H1 (cell line): ENCODE results near the gene MTURN. TPM values are rescaled to one million over a fixed set of nuclear protein-coding genes. Genes with fewer than 3 reads are reported as not detected.

Experiments
- CTCF ChIA-PET: fragments of 300-600 bp; sonication (Branson Sonifier 250); formaldehyde crosslinking; loops from one replicate; lab custom pipeline; 2021; ENCODE audit not compliant: partially characterized antibody; lab: Charles Lee
- POLR2A ChIA-PET: fragments of 300-600 bp; sonication (Branson Sonifier 250); formaldehyde crosslinking; loops from one replicate; lab custom pipeline; 2021; ENCODE audit warnings: inconsistent platforms; ENCODE audit not compliant: partially characterized antibody; lab: Charles Lee
- DNase-seq, 2 experiments: peaks; one replicate each; pipeline versions ENCODE4 v3.0.0 to v3.0.0-alpha.2; 2010 to 2022; ENCODE audit warnings: low spot score in 2 of 2, low read depth in 1 of 2, mixed read lengths in 1 of 2
- FAIRE-seq: peaks from 2 replicates; lab custom pipeline; 2011; peaks lifted over from hg19 to GRCh38; lab: Jason Lieb, UNC
- H2AFZ ChIP-seq: 2 replicates; pipeline ENCODE4 v1.8.1; 2012; ENCODE audit warnings: low read length, inconsistent platforms
- H2AK5ac ChIP-seq: 2 replicates; pipeline ENCODE4 v1.6.1; 2013; ENCODE audit warnings: low read depth, low read length
- H2BK120ac ChIP-seq: replicated peaks from 2 replicates; pipeline ENCODE3; 2013; ENCODE audit warnings: low read depth, low read length, inconsistent platforms
- H2BK12ac ChIP-seq: 2 replicates; pipeline ENCODE4 v1.6.1; 2013; ENCODE audit warnings: low read depth, low read length
- H2BK15ac ChIP-seq: 2 replicates; pipeline ENCODE4 v1.6.1; 2013; ENCODE audit warnings: low read length
- H2BK20ac ChIP-seq: 2 replicates; pipeline ENCODE4 v1.6.1; 2013; ENCODE audit warnings: low read length
- H2BK5ac ChIP-seq: 2 replicates; pipeline ENCODE4 v1.6.1; 2013; ENCODE audit warnings: low read depth, low read length
- H3K14ac ChIP-seq: 2 replicates; pipeline ENCODE4 v1.6.1; 2013; ENCODE audit warnings: inconsistent platforms; ENCODE audit not compliant: insufficient read length
- H3K18ac ChIP-seq: 2 replicates; pipeline ENCODE4 v1.6.1; 2013; ENCODE audit warnings: low read length; ENCODE audit errors: extremely low read depth
- H3K23ac ChIP-seq: 2 replicates; pipeline ENCODE4 v1.6.1; 2013; ENCODE audit warnings: inconsistent platforms; ENCODE audit not compliant: insufficient read length
- H3K23me2 ChIP-seq: 2 replicates; pipeline ENCODE4 v1.6.1; 2013; ENCODE audit warnings: low read depth, low read length
- H3K27ac ChIP-seq: 2 replicates; pipeline ENCODE4 v1.6.1; 2011; ENCODE audit warnings: low read depth, low read length, inconsistent platforms
- H3K27me3 ChIP-seq, 4 experiments: replicated peaks in 1 of 4; 1 replicate in 1 of 4; 2 replicates in 3 of 4; pipeline versions ENCODE4 v1.6.1 to v1.8.1; 2011 to 2013; ENCODE audit warnings: low read length in 3 of 4, mild to moderate bottlenecking in 3 of 4, inconsistent platforms in 2 of 4, mixed read lengths in 2 of 4, moderate library complexity in 1 of 4; ENCODE audit not compliant: control insufficient read depth in 3 of 4, insufficient read depth in 3 of 4; ENCODE audit errors: extremely low read depth in 1 of 4
- H3K36me3 ChIP-seq, 4 experiments: 2 replicates each; pipeline versions ENCODE4 v1.6.1 to v1.8.1; 2011 to 2013; ENCODE audit warnings: mild to moderate bottlenecking in 4 of 4, low read length in 3 of 4, moderate library complexity in 2 of 4, control low read depth in 1 of 4, inconsistent platforms in 1 of 4; ENCODE audit not compliant: insufficient read depth in 4 of 4, control insufficient read depth in 2 of 4
- H3K4ac ChIP-seq: replicated peaks from 2 replicates; pipeline ENCODE3; 2013; ENCODE audit warnings: low read length, low read depth, mixed read lengths, inconsistent platforms; ENCODE audit not compliant: insufficient read length
- H3K4me1 ChIP-seq, 4 experiments: replicated peaks in 1 of 4; 1 replicate in 1 of 4; 2 replicates in 3 of 4; pipeline versions ENCODE4 v1.6.1 to v1.8.1; 2011 to 2013; ENCODE audit warnings: low read length in 3 of 4, inconsistent platforms in 2 of 4, mixed read lengths in 1 of 4; ENCODE audit not compliant: insufficient read depth in 4 of 4, control insufficient read depth in 3 of 4
- H3K4me2 ChIP-seq, 2 experiments: 2 replicates each; pipeline versions ENCODE4 v1.6.1 to v1.8.1; 2011 to 2013; ENCODE audit warnings: low read depth in 2 of 2, low read length in 2 of 2, control low read depth in 1 of 2, inconsistent platforms in 1 of 2, mild to moderate bottlenecking in 1 of 2; ENCODE audit not compliant: insufficient read depth in 1 of 2
- H3K4me3 ChIP-seq, 4 experiments: fragments of 200-600, 300-600 bp in 1 of 4; sonication (generic), shearing (Covaris generic), sonication (Bioruptor Twin) in 1 of 4; 2 replicates each; pipeline versions ENCODE4 v1.5.1 to v1.8.1; 2011 to 2016; ENCODE audit warnings: low read length in 4 of 4, low read depth in 3 of 4, control low read depth in 2 of 4, inconsistent platforms in 2 of 4, mild to moderate bottlenecking in 2 of 4, mixed read lengths in 1 of 4, moderate library complexity in 1 of 4; ENCODE audit not compliant: insufficient read depth in 2 of 4; ENCODE audit errors: extremely low read depth in 1 of 4
- H3K56ac ChIP-seq: replicated peaks from 2 replicates; pipeline ENCODE3; 2013; ENCODE audit warnings: low read depth, mild to moderate bottlenecking, mixed read lengths, low read length, inconsistent platforms; ENCODE audit not compliant: insufficient read length
- H3K79me1 ChIP-seq: 2 replicates; pipeline ENCODE4 v1.6.1; 2013; ENCODE audit warnings: low read depth, low read length, control low read depth
- H3K79me2 ChIP-seq, 2 experiments: 2 replicates each; pipeline versions ENCODE4 v1.6.1 to v1.8.1; 2012 to 2013; ENCODE audit warnings: low read length in 2 of 2, mild to moderate bottlenecking in 2 of 2, inconsistent platforms in 1 of 2; ENCODE audit not compliant: insufficient read depth in 2 of 2, control insufficient read depth in 1 of 2
- H3K9ac ChIP-seq, 4 experiments: replicated peaks in 1 of 4; 1 replicate in 1 of 4; 2 replicates in 3 of 4; pipeline versions ENCODE4 v1.6.1 to v1.8.1; 2011 to 2013; ENCODE audit warnings: low read depth in 3 of 4, low read length in 3 of 4, control low read depth in 2 of 4, mild to moderate bottlenecking in 2 of 4, moderate library complexity in 2 of 4, inconsistent platforms in 1 of 4; ENCODE audit errors: extremely low read depth in 1 of 4
- H3K9me3 ChIP-seq, 2 experiments: 2 replicates each; pipeline versions ENCODE4 v1.6.1 to v1.8.1; 2012 to 2013; ENCODE audit warnings: mild to moderate bottlenecking in 2 of 2, moderate library complexity in 2 of 2, control low read depth in 1 of 2, inconsistent platforms in 1 of 2, low read depth in 1 of 2, low read length in 1 of 2, mixed read lengths in 1 of 2; ENCODE audit not compliant: insufficient read depth in 2 of 2
- H4K20me1 ChIP-seq, 2 experiments: replicated peaks in 1 of 2; 2 replicates each; pipeline versions ENCODE3 to v1.8.1; 2011 to 2013; ENCODE audit warnings: inconsistent platforms in 2 of 2, low read length in 2 of 2, mild to moderate bottlenecking in 1 of 2; ENCODE audit not compliant: insufficient read depth in 2 of 2, control insufficient read depth in 1 of 2
- H4K5ac ChIP-seq: 2 replicates; pipeline ENCODE4 v1.6.1; 2013; ENCODE audit warnings: low read length, low read depth, mixed read lengths, inconsistent platforms; ENCODE audit not compliant: insufficient read length
- H4K8ac ChIP-seq: 2 replicates; pipeline ENCODE4 v1.8.0; 2013; ENCODE audit warnings: mild to moderate bottlenecking, moderate library complexity, low read length, inconsistent platforms; ENCODE audit not compliant: insufficient read depth; ENCODE audit errors: extremely low read depth
- H4K91ac ChIP-seq: replicated peaks from 2 replicates; pipeline ENCODE3; 2013; ENCODE audit warnings: low read length, mixed read lengths, inconsistent platforms; ENCODE audit not compliant: insufficient read length
- CBX5 ChIP-seq: fragments of 300-800, 300-1000 bp; sonication (generic); IDR thresholded peaks from 2 replicates; pipeline ENCODE4 v1.7.1; 2016; ENCODE audit warnings: antibody characterized with exemption, low read length, low read depth
- CBX8 ChIP-seq: fragments of 300-800, 300-1000 bp; sonication (generic); IDR thresholded peaks from 2 replicates; pipeline ENCODE4 v1.7.1; 2016; ENCODE audit warnings: low read depth, low read length, borderline replicate concordance
- CHD1 ChIP-seq: IDR thresholded peaks from 2 replicates; pipeline ENCODE4 v1.6.1; 2012; ENCODE audit warnings: low read depth, low read length, improper control_type of control experiment
- CHD2 ChIP-seq: IDR thresholded peaks from 2 replicates; pipeline ENCODE4 v1.6.1; 2012; ENCODE audit warnings: low read length, improper control_type of control experiment
- GABPA ChIP-seq: IDR thresholded peaks from 2 replicates; pipeline ENCODE4 v1.6.1; 2011; ENCODE audit warnings: mild to moderate bottlenecking, low read length, moderate library complexity, borderline replicate concordance; ENCODE audit not compliant: insufficient read depth
- JUN ChIP-seq: IDR thresholded peaks from 2 replicates; pipeline ENCODE4 v1.6.1; 2011; ENCODE audit warnings: low read depth, mild to moderate bottlenecking, improper control_type of control experiment, low read length
- JUND ChIP-seq: IDR thresholded peaks from 2 replicates; pipeline ENCODE4 v1.6.1; 2011; ENCODE audit warnings: mild to moderate bottlenecking, improper control_type of control experiment, low read length
- KDM5A ChIP-seq: fragments of 200-600 bp; IDR thresholded peaks from 2 replicates; pipeline ENCODE4 v1.7.1; 2012; ENCODE audit warnings: mild to moderate bottlenecking, low read length, inconsistent platforms, mixed read lengths
- POLR2A ChIP-seq, 2 experiments: IDR thresholded peaks; 1 replicate in 1 of 2; 2 replicates in 1 of 2; pipeline ENCODE4 v1.6.1; 2011; ENCODE audit warnings: low read depth in 2 of 2, low read length in 2 of 2, mild to moderate bottlenecking in 2 of 2; ENCODE audit errors: control extremely low read depth in 1 of 2
- POLR2AphosphoS5 ChIP-seq: IDR thresholded peaks from 2 replicates; pipeline ENCODE4 v1.6.1; 2011; ENCODE audit warnings: low read depth, low read length
- SIRT6 ChIP-seq: IDR thresholded peaks from one replicate; pipeline ENCODE4 v1.7.1; 2012; ENCODE audit warnings: low read length, inconsistent platforms
- SP1 ChIP-seq: IDR thresholded peaks from 2 replicates; pipeline ENCODE4 v1.6.1; 2011; ENCODE audit warnings: low read depth, low read length
- SP4 ChIP-seq: IDR thresholded peaks from 2 replicates; pipeline ENCODE4 v1.6.1; 2012; ENCODE audit warnings: low read length, inconsistent platforms
- WGBS, 2 experiments: shearing (Covaris generic) in 1 of 2; methylation state at CpG; one replicate each; pipeline versions ENCODE4 v1.1.6 to v1.1.7; 2013 to 2015; ENCODE audit warnings: low lambda C conversion rate in 2 of 2, mixed read lengths in 2 of 2, inconsistent platforms in 1 of 2, low coverage in 1 of 2, missing lambda C conversion rate in 1 of 2; ENCODE audit not compliant: insufficient replicate concordance in 2 of 2, insufficient coverage in 1 of 2, insufficient read length in 1 of 2; ENCODE audit errors: extremely low coverage in 1 of 2, missing lambda C conversion rate in 1 of 2; 5-methylcytosine and 5-hydroxymethylcytosine counted together
- polyA plus RNA-seq, 7 experiments: library from polyadenylated mRNA; depleted of rRNA in 3 of 7; stranded (reverse) in 5 of 7; unstranded in 2 of 7; fragments of >200 nt in 5 of 7; fragments of 200-250 nt in 2 of 7; gene quantifications; 1 replicate in 5 of 7; 2 replicates in 1 of 7; 4 replicates in 1 of 7; pipeline versions ENCODE4 v1.2.1 to v1.2.3, GENCODE V29; 2011 to 2013; ENCODE audit warnings: missing spikeins in 2 of 7, mixed read lengths in 2 of 7
- total RNA-seq: library from RNA; stranded (reverse); fragmentation: NEBNext Ultra II Directional; extraction: Animal tissue kit (Norgen Biotek cat#: 25700); gene quantifications from 2 replicates; pipeline ENCODE4 v1.2.1, GENCODE V29; 2021

The MTURN gene
- total and polyA plus RNA-seq, 2 of the 8 experiments (the other 6 are each of a cell fraction or from before 2014, with no cell fraction given): 2.6 to 5.8 TPM

DNA sequence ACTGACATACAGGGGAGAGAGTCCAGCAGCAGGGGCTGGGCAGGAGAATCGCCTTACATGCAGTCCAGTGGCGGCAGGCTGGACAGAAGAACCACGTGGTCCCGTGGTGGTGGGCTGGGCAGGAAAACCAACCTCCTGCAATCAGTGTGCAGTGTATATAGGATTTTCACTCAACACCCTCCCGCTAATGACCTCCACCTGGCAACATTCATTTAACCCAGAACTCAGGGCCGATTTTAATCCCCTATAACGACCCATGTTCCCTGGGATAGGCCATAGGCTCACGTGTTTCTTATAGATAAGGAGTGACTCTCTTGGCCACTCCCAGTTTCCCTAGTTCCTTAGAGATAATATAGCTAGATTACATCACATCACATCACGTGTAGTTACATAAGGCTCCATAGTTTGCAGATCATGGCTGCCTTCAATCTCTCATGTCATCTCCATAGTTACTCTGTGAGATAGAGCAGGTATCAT lies 19.4 kb downstream of the MTURN start:
- Histone ChIP-seq H3K27me3 (no peaks in the 10 kb centered on the region), H3K36me3 (no peaks in the 10 kb centered on the region)
- CTCF ChIA-PET: interaction anchor here (0.6 to 1.5 kb wide), 6 partner anchors 8 to 237 kb away, joined by 3 to 4 read pairs (median 4); no protein-coding TSS in a partner anchor

More for the DNA sequence above, 19.4 kb downstream of the MTURN start:
- no peaks in the 10 kb centered on the region for H3K9me3 ChIP-seq
- H3K56ac ChIP-seq: no peak overlapping the region
- H4K5ac ChIP-seq: no peak overlapping the region
- no peak overlapping the region for H3K18ac ChIP-seq
- no peak overlapping the region for H4K91ac ChIP-seq
- no peaks in the 10 kb centered on the region for H3K23me2 ChIP-seq
- no peaks in the 10 kb centered on the region for H3K79me2 ChIP-seq
- no peaks in the 10 kb centered on the region for H4K20me1 ChIP-seq
- H3K4ac ChIP-seq: no peak overlapping the region
- no peak overlapping the region for H3K27ac ChIP-seq
- FAIRE-seq (no peak), DNase-seq (no peak)
- H2BK120ac ChIP-seq: no peak overlapping the region
- H2AFZ ChIP-seq: no peak overlapping the region
- H3K4me1 ChIP-seq: peaks cover 0 to 2% (median 0%) of the 10 kb centered on the region in 4 experiments; a peak in 3 of 7 replicates
- POLR2A ChIA-PET: no interaction called here
- no peak overlapping the region for H2BK12ac ChIP-seq
- no peak overlapping the region for H2BK15ac ChIP-seq
- no peak overlapping the region for H3K23ac ChIP-seq
- no peak overlapping the region for H3K9ac ChIP-seq
- H2AK5ac ChIP-seq: no peak overlapping the region
- no peak overlapping the region for H2BK5ac ChIP-seq
- H3K14ac ChIP-seq: no peak overlapping the region
- H4K8ac ChIP-seq: no peak overlapping the region
- WGBS, 2 experiments: 89% methylated on average over 9 of the region's 9 CpGs; no CpG with 5 or more reads in 1 of the 2 experiments
- H3K4me2 ChIP-seq: no peak overlapping the region
- H3K4me3 ChIP-seq: no peak overlapping the region
- TF ChIP-seq CHD1 (no peak), GABPA (no peak), CHD2 (no peak), KDM5A (no peak), POLR2AphosphoS5 (no peak), SIRT6 (no peak), SP1 (no peak), JUN (no peak), JUND (no peak), CBX5 (no peak), POLR2A (IDR thresholded peaks at IDR 0.05; ENCODE audit: control extremely low read depth in 1 of 2, low read depth in 2 of 2, low read length in 2 of 2) (no peak), SP4 (no peak), CBX8 (no peak)
- no peaks in the 10 kb centered on the region for H3K79me1 ChIP-seq
- H2BK20ac ChIP-seq: no peak overlapping the region
